Bronchial epithelial cell (primary cell): Measurements from ENCODE around the gene AK9. TPM values are rescaled to one million over a fixed set of nuclear protein-coding genes. Genes with fewer than 3 reads are reported as not detected.
A peak's percentile ranks its signal among the peaks of the same experiment; 100 is the strongest.

Source experiments
- DNase-seq: peaks from one replicate; pipeline ENCODE4 v3.0.0-alpha.2; 2010; ENCODE audit warnings: low read depth
- FAIRE-seq: peaks from 2 replicates; lab custom pipeline; 2011; peaks lifted over from hg19 to GRCh38; lab: Jason Lieb, UNC
- H3K27me3 ChIP-seq: 2 replicates; pipeline ENCODE4 v1.5.1; 2011; ENCODE audit warnings: low read length; ENCODE audit not compliant: control insufficient read depth, insufficient read depth
- H3K36me3 ChIP-seq: 2 replicates; pipeline ENCODE4 v1.5.1; 2011; ENCODE audit warnings: low read length; ENCODE audit not compliant: control insufficient read depth, insufficient read depth
- H3K4me3 ChIP-seq: 2 replicates; pipeline ENCODE4 v1.5.1; 2011; ENCODE audit warnings: mild to moderate bottlenecking, low read depth, low read length, control low read depth
- CTCF ChIP-seq: IDR thresholded peaks from 2 replicates; pipeline ENCODE4 v1.5.1; 2011; ENCODE audit warnings: mild to moderate bottlenecking, moderate library complexity, low read length, control low read depth, inconsistent platforms; ENCODE audit not compliant: insufficient read depth, severe bottlenecking
- total RNA-seq: library from RNA; depleted of rRNA; stranded (reverse); fragments of >200 nt; gene quantifications from 2 replicates; pipeline ENCODE4 v1.2.1, GENCODE V29; 2014

The AK9 gene
- total RNA-seq, 1 donor from 2014 or later = 3.2 TPM

- TF ChIP-seq CTCF = no peak
- Histone ChIP-seq H3K36me3 (no peaks in the 10 kb centered on the region), H3K4me3 (no peak overlapping the region), H3K27me3 (no peaks in the 10 kb centered on the region)
- peak; percentile 37 for DNase-seq
- FAIRE-seq = no peak
These were observed 28.8 kb downstream of the AK9 start for GRCh38 chr6:109662192-109662591.

GRCh38 chr6:109660526-109661320 lies 30.3 kb downstream of the AK9 start:
- no peak for TF ChIP-seq CTCF
- DNase-seq = peak; percentile 63
- H3K36me3 ChIP-seq = no peaks in the 10 kb centered on the region
- no peaks in the 10 kb centered on the region for H3K27me3 ChIP-seq
- FAIRE-seq = no peak
- H3K4me3 ChIP-seq = no peak overlapping the region

- H3K27me3 ChIP-seq = no peaks in the 10 kb centered on the region
- H3K4me3 ChIP-seq = no peak overlapping the region
- H3K36me3 ChIP-seq = no peaks in the 10 kb centered on the region
- DNase-seq = no peak
- no peak for FAIRE-seq
- no peak for TF ChIP-seq CTCF
These were observed 35.2 kb downstream of the AK9 start for GRCh38 chr6:109655761-109656262.

- no peak for FAIRE-seq
- Histone ChIP-seq H3K4me3 (no peak overlapping the region), H3K27me3 (no peaks in the 10 kb centered on the region), H3K36me3 (no peaks in the 10 kb centered on the region)
- TF ChIP-seq CTCF = no peak
- no peak for DNase-seq
These were observed 37.7 kb downstream of the AK9 start for GRCh38 chr6:109653264-109653663.

GRCh38 chr6:109644131-109644530 lies 46.9 kb downstream of the AK9 start:
- Histone ChIP-seq H3K36me3 (no peaks in the 10 kb centered on the region), H3K27me3 (no peaks in the 10 kb centered on the region), H3K4me3 (no peak overlapping the region)
- no peak for TF ChIP-seq CTCF
- peak; percentile 78 for DNase-seq
- FAIRE-seq = no peak
